PC-3 (cell line): Measurements from ENCODE around the gene FBXO2.

Source experiments
- CTCF ChIP-seq: fragments of 300-600 bp; sonication (generic); conservative IDR thresholded peaks from 2 replicates; pipeline ENCODE4 v1.5.1; 2017; ENCODE audit warnings: antibody characterized with exemption, low read depth, mild to moderate bottlenecking, low read length
- EZH2 ChIP-seq: fragments of 300-600 bp; sonication (generic); IDR thresholded peaks from one replicate; pipeline ENCODE4 v1.6.1; 2017; ENCODE audit warnings: antibody characterized with exemption, mild to moderate bottlenecking, low read length; ENCODE audit not compliant: unreplicated experiment
- EZH2phosphoT487 ChIP-seq: fragments of 300-600 bp; sonication (generic); IDR thresholded peaks from 2 replicates; pipeline ENCODE4 v1.6.1; 2018; ENCODE audit warnings: mild to moderate bottlenecking, antibody characterized with exemption, low read length, borderline replicate concordance

DNA sequence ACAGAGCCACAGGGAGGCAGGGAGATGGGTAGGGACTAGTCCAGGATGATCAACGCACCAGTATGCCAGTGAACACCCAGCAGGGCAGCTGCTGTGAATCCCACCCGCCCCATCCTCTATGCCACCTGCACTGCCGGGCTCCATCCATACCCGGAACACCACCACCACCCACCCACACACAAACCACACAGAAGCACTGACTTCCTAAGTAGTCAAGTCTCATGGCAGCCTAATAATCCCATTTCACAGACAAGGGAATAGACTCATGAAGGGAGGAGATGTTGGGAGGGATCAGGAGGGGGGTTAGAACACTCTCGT, 43.6 kb upstream of the FBXO2 start:
- TF ChIP-seq CTCF (no peak), EZH2 (no peak), EZH2phosphoT487 (no peak)
